ENCODE results near the gene SASH1.

- TF ChIP-seq CTCF (conservative IDR thresholded peaks at IDR 0.05 in 1 of 2, IDR thresholded peaks at IDR 0.05 in 1 of 2; ENCODE audit: low read depth in 1 of 2, low read length in 2 of 2), result no peak
- TF ChIP-seq EZH2 (IDR thresholded peaks at IDR 0.05; ENCODE audit: low read length, missing control alignments), result no peak
These were observed 180.9 kb downstream of the SASH1 start for GRCh38 chr6:148523551-148523950.
